IgD-negative memory B cell (primary cell): ENCODE results near the gene TMEM151B. TPM values are rescaled to one million over a fixed set of nuclear protein-coding genes. Genes with fewer than 3 reads are reported as not detected.
A peak's percentile ranks its signal among the peaks of the same experiment; 100 is the strongest.

Experiments
- H3K27ac Mint-ChIP-seq, 3 donors: one replicate each; pipeline ENCODE4 v1.8.0; 2020 to 2022; ENCODE audit warnings: mild to moderate bottlenecking in 3 of 3, mixed read lengths in 3 of 3, moderate library complexity in 1 of 3
- H3K27me3 Mint-ChIP-seq: one replicate; pipeline ENCODE4 v1.8.0; 2021; ENCODE audit warnings: mixed read lengths
- H3K36me3 Mint-ChIP-seq: one replicate; pipeline ENCODE4 v1.8.0; 2020; ENCODE audit warnings: mild to moderate bottlenecking, mixed read lengths
- H3K4me1 Mint-ChIP-seq, 3 donors: one replicate each; pipeline ENCODE4 v1.8.0; 2020 to 2022; ENCODE audit warnings: mixed read lengths in 3 of 3, mild to moderate bottlenecking in 1 of 3
- H3K4me3 Mint-ChIP-seq, 4 donors: one replicate each; pipeline ENCODE4 v1.8.0; 2020 to 2022; ENCODE audit warnings: mild to moderate bottlenecking in 4 of 4, mixed read lengths in 4 of 4, moderate library complexity in 3 of 4
- H3K9me3 Mint-ChIP-seq, 3 donors: one replicate each; pipeline ENCODE4 v1.8.0; 2020 to 2021; ENCODE audit warnings: mixed read lengths in 3 of 3, mild to moderate bottlenecking in 1 of 3
- polyA plus RNA-seq: library from polyadenylated mRNA; unstranded; fragments of 300-500 nt; fragmentation: Illumina TruSeq; gene quantifications from one replicate; pipeline ENCODE4 v1.2.3, GENCODE V29; 2021

The TMEM151B gene
- polyA plus RNA-seq, 1 donor from 2014 or later = not detected

- H3K4me1 Mint-ChIP-seq = peaks cover 0 to 5% (median 3%) of the 10 kb centered on the region in 3 donors
- H3K9me3 Mint-ChIP-seq = no peaks in the 10 kb centered on the region
Measured at GRCh38 chr6:44238687-44239350, 31.4 kb upstream of the TMEM151B start.

GRCh38 chr6:44243345-44243744 lies 26.9 kb upstream of the TMEM151B start:
- H3K36me3 Mint-ChIP-seq = peaks cover 2% of the 10 kb centered on the region
- H3K9me3 Mint-ChIP-seq = no peaks in the 10 kb centered on the region
- H3K4me3 Mint-ChIP-seq = peak overlapping the region in 2 of 4 donors; percentile 25 to 76
- H3K27ac Mint-ChIP-seq = peak overlapping the region in 1 of 3 donors; percentile 81
- H3K4me1 Mint-ChIP-seq = peaks cover 4 to 11% (median 6%) of the 10 kb centered on the region in 3 donors
- peaks cover 4% of the 10 kb centered on the region for H3K27me3 Mint-ChIP-seq

More at GRCh38 chr6:44238687-44239350, 31.4 kb upstream of the TMEM151B start:
- H3K27ac Mint-ChIP-seq = peak overlapping the region; percentile 79 to 91 (median 90)
- H3K36me3 Mint-ChIP-seq = no peaks in the 10 kb centered on the region
- peak overlapping the region; percentile 82 to 96 (median 86) for H3K4me3 Mint-ChIP-seq
- H3K27me3 Mint-ChIP-seq = no peaks in the 10 kb centered on the region

DNA sequence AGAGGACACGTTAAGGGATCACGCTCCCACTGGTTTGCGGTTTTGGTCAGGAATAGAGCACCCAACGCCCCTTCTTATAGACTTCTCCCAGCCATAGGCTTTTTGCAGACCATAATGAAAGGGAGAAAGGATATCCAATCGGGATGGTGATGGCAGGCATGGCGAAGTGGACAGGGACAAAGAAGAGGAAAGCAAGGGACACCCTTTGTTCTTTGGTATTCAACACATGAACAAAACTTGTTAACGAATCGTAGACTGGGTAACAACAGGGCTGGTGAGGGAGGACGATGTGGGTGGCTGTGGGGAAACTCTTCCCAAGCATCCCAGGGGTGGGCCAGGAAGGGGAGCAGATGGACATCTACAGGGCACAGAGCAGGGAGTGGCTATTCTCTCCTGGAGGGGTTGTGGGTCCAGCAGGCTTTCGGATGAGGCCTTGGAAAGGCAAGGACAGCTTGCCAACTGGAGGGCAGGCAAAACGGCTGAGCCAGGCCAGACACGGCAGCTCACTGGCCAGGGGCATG lies 24.8 kb upstream of the TMEM151B start:
- H3K36me3 Mint-ChIP-seq = peaks cover 7% of the 10 kb centered on the region
- H3K4me1 Mint-ChIP-seq = peaks cover 21 to 26% (median 22%) of the 10 kb centered on the region in 3 donors
- H3K4me3 Mint-ChIP-seq = peak overlapping the region; percentile 95 to 100 (median 99)
- H3K9me3 Mint-ChIP-seq = no peaks in the 10 kb centered on the region
- H3K27ac Mint-ChIP-seq = peak overlapping the region; percentile 98 to 100 (median 99)
- H3K27me3 Mint-ChIP-seq = peaks cover 4% of the 10 kb centered on the region

GRCh38 chr6:44245912-44246662 lies 24.2 kb upstream of the TMEM151B start:
- Mint-ChIP-seq H3K27ac (peak overlapping the region; percentile 98 to 100 (median 99)), H3K4me3 (peak overlapping the region; percentile 95 to 100 (median 99)), H3K9me3 (no peaks in the 10 kb centered on the region), H3K36me3 (peaks cover 7% of the 10 kb centered on the region), H3K27me3 (peaks cover 4% of the 10 kb centered on the region), H3K4me1 (peaks cover 21 to 29% (median 22%) of the 10 kb centered on the region in 3 donors)

- peaks cover 7% of the 10 kb centered on the region for H3K36me3 Mint-ChIP-seq
- peak within 1 kb of the TSS; percentile 95 to 100 (median 99) for H3K4me3 Mint-ChIP-seq
- peaks cover 4% of the 10 kb centered on the region for H3K27me3 Mint-ChIP-seq
- H3K4me1 Mint-ChIP-seq = peaks cover 22 to 32% (median 24%) of the 10 kb centered on the region in 3 donors
- peak within 1 kb of the TSS; percentile 98 to 100 (median 99) for H3K27ac Mint-ChIP-seq
- no peaks in the 10 kb centered on the region for H3K9me3 Mint-ChIP-seq
Measured at GRCh38 chr6:44246663-44247337, 23.4 kb upstream of the TMEM151B start, which contains the start of gene HSP90AB1. Gene HSP90AB1, plus strand, starts transcription at chr6:44247101. Its CDS starts 1,529 bp downstream, at chr6:44248630.

DNA sequence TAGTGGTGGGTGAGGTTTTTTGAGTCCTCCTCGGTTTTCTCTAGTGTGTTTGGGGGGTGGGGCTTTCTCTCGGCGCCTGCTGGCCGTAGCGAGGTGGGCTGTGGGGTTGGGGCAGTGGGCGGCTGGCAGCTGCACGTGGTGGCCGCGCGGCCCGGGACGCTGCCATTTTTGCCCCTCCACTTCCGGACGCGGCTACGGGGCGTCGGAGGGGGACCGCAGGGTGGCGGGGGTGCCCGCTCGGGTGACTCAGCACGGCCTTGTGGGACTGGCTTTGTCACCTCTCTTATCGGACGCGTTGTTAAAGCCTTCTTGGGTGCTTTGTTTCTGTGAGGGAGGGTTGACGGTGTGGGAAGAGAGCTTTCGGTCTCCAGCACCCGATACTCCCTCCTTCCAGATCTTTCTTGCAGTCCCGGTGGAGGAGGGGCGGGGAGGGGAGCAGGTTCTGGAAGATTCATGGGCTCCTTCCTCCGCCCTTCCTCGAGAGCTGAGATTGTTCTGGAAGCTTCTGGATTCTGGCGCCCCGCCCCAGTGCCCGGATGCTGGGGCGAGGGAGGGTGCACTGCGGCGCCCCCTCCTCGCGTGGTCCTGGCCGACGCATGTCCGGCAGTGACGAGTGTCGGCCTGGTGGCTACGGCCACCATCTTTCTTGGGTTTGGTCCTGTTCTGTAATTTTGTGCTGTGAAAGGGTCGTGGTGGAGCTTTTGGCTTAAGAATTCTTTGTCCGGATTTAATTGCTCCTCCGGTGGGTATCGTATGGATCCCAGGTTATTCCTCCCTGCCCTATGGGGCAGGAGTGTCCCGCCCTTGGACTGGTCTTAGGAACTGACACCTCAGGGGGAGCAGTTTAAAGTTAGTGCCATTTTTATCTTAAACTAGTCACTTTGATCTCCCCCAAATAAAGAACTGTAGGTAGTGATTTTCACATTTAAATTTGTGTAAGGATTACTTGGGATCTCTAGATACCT lies 22.6 kb upstream of the TMEM151B start:
- peaks cover 4% of the 10 kb centered on the region for H3K27me3 Mint-ChIP-seq
- peak overlapping the region; percentile 95 to 100 (median 99) for H3K4me3 Mint-ChIP-seq
- H3K27ac Mint-ChIP-seq = peak overlapping the region; percentile 98 to 100 (median 99)
- no peaks in the 10 kb centered on the region for H3K9me3 Mint-ChIP-seq
- peaks cover 7% of the 10 kb centered on the region for H3K36me3 Mint-ChIP-seq
- H3K4me1 Mint-ChIP-seq = peaks cover 25 to 37% (median 26%) of the 10 kb centered on the region in 3 donors

DNA sequence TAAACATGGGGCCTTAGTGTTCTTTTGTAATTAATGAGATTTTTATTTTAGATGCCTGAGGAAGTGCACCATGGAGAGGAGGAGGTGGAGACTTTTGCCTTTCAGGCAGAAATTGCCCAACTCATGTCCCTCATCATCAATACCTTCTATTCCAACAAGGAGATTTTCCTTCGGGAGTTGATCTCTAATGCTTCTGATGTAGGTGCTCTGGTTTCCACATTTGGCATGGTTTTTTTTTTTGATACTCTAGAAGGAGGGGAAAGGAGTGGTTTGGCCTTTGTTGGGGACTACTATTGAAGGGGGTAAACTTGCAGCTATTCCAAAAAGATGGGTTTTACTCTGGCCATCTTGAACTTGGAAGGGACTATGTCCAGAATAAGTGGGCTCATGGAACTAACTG lies 21.7 kb upstream of the TMEM151B start:
- H3K27me3 Mint-ChIP-seq = peaks cover 4% of the 10 kb centered on the region

DNA sequence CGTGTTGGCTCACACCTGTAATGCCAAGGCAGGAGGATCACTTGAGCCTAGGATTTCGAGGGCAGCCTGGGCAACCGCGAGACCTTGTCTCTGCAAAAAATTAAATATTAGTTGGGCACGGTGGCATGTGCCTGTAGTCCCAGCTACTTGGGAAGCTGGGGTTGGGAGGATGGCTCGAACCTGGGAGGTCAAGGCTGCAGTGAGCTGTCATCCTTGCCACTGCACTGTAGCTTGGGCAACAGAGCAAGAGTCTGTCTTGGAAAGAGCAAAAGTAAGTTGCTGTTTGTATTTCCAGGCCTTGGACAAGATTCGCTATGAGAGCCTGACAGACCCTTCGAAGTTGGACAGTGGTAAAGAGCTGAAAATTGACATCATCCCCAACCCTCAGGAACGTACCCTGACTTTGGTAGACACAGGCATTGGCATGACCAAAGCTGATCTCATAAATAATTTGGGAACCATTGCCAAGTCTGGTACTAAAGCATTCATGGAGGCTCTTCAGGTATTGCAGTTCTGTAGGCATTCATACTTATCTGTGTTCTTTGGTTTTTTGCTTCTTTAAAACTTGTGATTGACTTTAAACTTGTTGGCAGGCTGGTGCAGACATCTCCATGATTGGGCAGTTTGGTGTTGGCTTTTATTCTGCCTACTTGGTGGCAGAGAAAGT lies 21.0 kb upstream of the TMEM151B start:
- H3K4me1 Mint-ChIP-seq = peaks cover 34 to 50% (median 34%) of the 10 kb centered on the region in 3 donors

More for the DNA sequence above, 21.7 kb upstream of the TMEM151B start:
- Mint-ChIP-seq H3K9me3 (no peaks in the 10 kb centered on the region), H3K4me3 (peak overlapping the region; percentile 95 to 100 (median 99)), H3K27ac (peak overlapping the region in 2 of 3 donors; percentile 98 to 99), H3K36me3 (peaks cover 8% of the 10 kb centered on the region), H3K4me1 (peaks cover 31 to 46% (median 34%) of the 10 kb centered on the region in 3 donors)

DNA sequence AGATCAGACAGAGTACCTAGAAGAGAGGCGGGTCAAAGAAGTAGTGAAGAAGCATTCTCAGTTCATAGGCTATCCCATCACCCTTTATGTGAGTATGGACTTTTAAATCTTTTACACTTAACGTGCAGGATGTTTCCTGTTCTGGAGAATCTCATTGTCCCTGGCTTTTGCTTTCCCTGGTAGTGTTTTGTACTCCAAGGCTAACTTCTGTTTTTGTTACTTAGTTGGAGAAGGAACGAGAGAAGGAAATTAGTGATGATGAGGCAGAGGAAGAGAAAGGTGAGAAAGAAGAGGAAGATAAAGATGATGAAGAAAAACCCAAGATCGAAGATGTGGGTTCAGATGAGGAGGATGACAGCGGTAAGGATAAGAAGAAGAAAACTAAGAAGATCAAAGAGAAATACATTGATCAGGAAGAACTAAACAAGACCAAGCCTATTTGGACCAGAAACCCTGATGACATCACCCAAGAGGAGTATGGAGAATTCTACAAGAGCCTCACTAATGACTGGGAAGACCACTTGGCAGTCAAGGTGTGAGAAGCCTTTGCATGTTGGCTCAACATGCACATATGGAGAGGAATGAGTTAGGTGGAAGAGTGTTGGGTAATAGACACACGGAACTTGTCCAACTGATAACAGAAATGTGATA lies 20.1 kb upstream of the TMEM151B start:
- Mint-ChIP-seq H3K4me1 (peaks cover 36 to 56% (median 41%) of the 10 kb centered on the region in 3 donors), H3K36me3 (peaks cover 10% of the 10 kb centered on the region), H3K4me3 (peak overlapping the region in 2 of 4 donors; percentile 57 to 95), H3K27ac (peak overlapping the region in 2 of 3 donors; percentile 64 to 98), H3K27me3 (peaks cover 4% of the 10 kb centered on the region), H3K9me3 (no peaks in the 10 kb centered on the region)

More for the DNA sequence above, 21.0 kb upstream of the TMEM151B start:
- Mint-ChIP-seq H3K27ac (peak overlapping the region in 2 of 3 donors; percentile 98 to 99), H3K4me3 (peak overlapping the region; percentile 95 to 100 (median 99)), H3K27me3 (peaks cover 4% of the 10 kb centered on the region), H3K9me3 (no peaks in the 10 kb centered on the region), H3K36me3 (peaks cover 8% of the 10 kb centered on the region)

- peaks cover 4% of the 10 kb centered on the region for H3K27me3 Mint-ChIP-seq
- no peaks in the 10 kb centered on the region for H3K9me3 Mint-ChIP-seq
- H3K36me3 Mint-ChIP-seq = peaks cover 10% of the 10 kb centered on the region
- H3K4me1 Mint-ChIP-seq = peaks cover 41 to 56% (median 44%) of the 10 kb centered on the region in 3 donors
- peak overlapping the region in 1 of 3 donors; percentile 98 for H3K27ac Mint-ChIP-seq
- H3K4me3 Mint-ChIP-seq = peak overlapping the region in 1 of 4 donors; percentile 95
Measured at GRCh38 chr6:44250718-44251123, 19.5 kb upstream of the TMEM151B start.

GRCh38 chr6:44251576-44252524 lies 18.4 kb upstream of the TMEM151B start:
- Mint-ChIP-seq H3K9me3 (no peaks in the 10 kb centered on the region), H3K4me3 (peak overlapping the region in 1 of 4 donors; percentile 95)

More at GRCh38 chr6:44251576-44252524, 18.4 kb upstream of the TMEM151B start:
- H3K4me1 Mint-ChIP-seq = peaks cover 47 to 64% (median 49%) of the 10 kb centered on the region in 3 donors
- peak overlapping the region; percentile 1 to 98 (median 71) for H3K27ac Mint-ChIP-seq
- peaks cover 2% of the 10 kb centered on the region for H3K27me3 Mint-ChIP-seq
- H3K36me3 Mint-ChIP-seq = peaks cover 10% of the 10 kb centered on the region
